Measurements from ENCODE around the gene ITGA1.

Gene ITGA1

GRCh38 chr5:53006911-53007890 is 219.5 kb downstream of the ITGA1 start:
- no peak for TF ChIP-seq ZNF274 (IDR thresholded peaks at IDR 0.05; ENCODE audit: low read depth, low read length)
- no peak overlapping the region for H3K4me3 ChIP-seq (ENCODE audit: low read length)

- H3K4me3 ChIP-seq (ENCODE audit: low read length) = no peak overlapping the region
- TF ChIP-seq ZNF274 (IDR thresholded peaks at IDR 0.05; ENCODE audit: low read depth, low read length) = no peak
Measured at GRCh38 chr5:53008751-53009150, 221.0 kb downstream of the ITGA1 start.
